ENCODE data around the gene NPTX1.

Gene NPTX1

GRCh38 chr17:80464486-80464885 is 11.9 kb downstream of the NPTX1 start:
- Histone ChIP-seq H3K27ac (no peak overlapping the region), H3K9ac (no peak overlapping the region), H3K9me3 (ENCODE audit: control insufficient read depth, low read length) (no peaks in the 10 kb centered on the region), H3K4me2 (ENCODE audit: low read length) (no peak overlapping the region), H2AFZ (no peak overlapping the region), H3K27me3 (ENCODE audit: control insufficient read depth, insufficient read depth, low read length) (peaks cover 2% of the 10 kb centered on the region), H3K4me3 (ENCODE audit: low read depth, low read length) (no peak overlapping the region), H3K79me2 (no peaks in the 10 kb centered on the region), H3K4me1 (no peaks in the 10 kb centered on the region), H3K36me3 (ENCODE audit: control insufficient read depth, insufficient read depth, low read length) (no peaks in the 10 kb centered on the region)
- TF ChIP-seq CTCF (IDR thresholded peaks at IDR 0.05) = no peak

GRCh38 chr17:80463784-80464400 is 12.5 kb downstream of the NPTX1 start:
- Histone ChIP-seq H3K79me2 (no peaks in the 10 kb centered on the region), H3K4me3 (ENCODE audit: low read depth, low read length) (no peak overlapping the region), H3K4me1 (no peaks in the 10 kb centered on the region), H3K36me3 (ENCODE audit: control insufficient read depth, insufficient read depth, low read length) (no peaks in the 10 kb centered on the region), H3K27me3 (ENCODE audit: control insufficient read depth, insufficient read depth, low read length) (no peaks in the 10 kb centered on the region), H2AFZ (no peak overlapping the region), H3K9me3 (ENCODE audit: control insufficient read depth, low read length) (no peaks in the 10 kb centered on the region), H3K27ac (no peak overlapping the region), H3K9ac (no peak overlapping the region), H3K4me2 (ENCODE audit: low read length) (no peak overlapping the region)
- no peak for TF ChIP-seq CTCF (IDR thresholded peaks at IDR 0.05)

- H3K4me1 ChIP-seq = no peaks in the 10 kb centered on the region
- H3K79me2 ChIP-seq = no peaks in the 10 kb centered on the region
- no peak overlapping the region for H3K9ac ChIP-seq
- H3K27ac ChIP-seq = no peak overlapping the region
- no peak for TF ChIP-seq CTCF (IDR thresholded peaks at IDR 0.05)
- H3K36me3 ChIP-seq (ENCODE audit: control insufficient read depth, insufficient read depth, low read length) = no peaks in the 10 kb centered on the region
- H3K4me2 ChIP-seq (ENCODE audit: low read length) = no peak overlapping the region
- H2AFZ ChIP-seq = no peak overlapping the region
- H3K4me3 ChIP-seq (ENCODE audit: low read depth, low read length) = no peak overlapping the region
- H3K9me3 ChIP-seq (ENCODE audit: control insufficient read depth, low read length) = no peaks in the 10 kb centered on the region
- no peaks in the 10 kb centered on the region for H3K27me3 ChIP-seq (ENCODE audit: control insufficient read depth, insufficient read depth, low read length)
Measured at GRCh38 chr17:80461528-80462160, 14.8 kb downstream of the NPTX1 start.

GRCh38 chr17:80460429-80460834 is 16.0 kb downstream of the NPTX1 start:
- H3K4me1 ChIP-seq = peaks cover 3% of the 10 kb centered on the region
- no peaks in the 10 kb centered on the region for H3K79me2 ChIP-seq
- no peak overlapping the region for H2AFZ ChIP-seq
- no peak overlapping the region for H3K9ac ChIP-seq
- no peaks in the 10 kb centered on the region for H3K36me3 ChIP-seq (ENCODE audit: control insufficient read depth, insufficient read depth, low read length)
- no peak overlapping the region for H3K27ac ChIP-seq
- no peak overlapping the region for H3K4me2 ChIP-seq (ENCODE audit: low read length)
- no peak overlapping the region for H3K4me3 ChIP-seq (ENCODE audit: low read depth, low read length)
- H3K9me3 ChIP-seq (ENCODE audit: control insufficient read depth, low read length) = no peaks in the 10 kb centered on the region
- H3K27me3 ChIP-seq (ENCODE audit: control insufficient read depth, insufficient read depth, low read length) = no peaks in the 10 kb centered on the region
- no peak for TF ChIP-seq CTCF (IDR thresholded peaks at IDR 0.05)

GRCh38 chr17:80459234-80459633 is 17.2 kb downstream of the NPTX1 start:
- no peak overlapping the region for H2AFZ ChIP-seq
- no peak for TF ChIP-seq CTCF (IDR thresholded peaks at IDR 0.05)
- no peaks in the 10 kb centered on the region for H3K27me3 ChIP-seq (ENCODE audit: control insufficient read depth, insufficient read depth, low read length)
- H3K4me1 ChIP-seq = peaks cover 3% of the 10 kb centered on the region
- no peaks in the 10 kb centered on the region for H3K9me3 ChIP-seq (ENCODE audit: control insufficient read depth, low read length)
- no peaks in the 10 kb centered on the region for H3K36me3 ChIP-seq (ENCODE audit: control insufficient read depth, insufficient read depth, low read length)
- H3K79me2 ChIP-seq = no peaks in the 10 kb centered on the region
- no peak overlapping the region for H3K4me3 ChIP-seq (ENCODE audit: low read depth, low read length)
- H3K27ac ChIP-seq = no peak overlapping the region
- no peak overlapping the region for H3K4me2 ChIP-seq (ENCODE audit: low read length)
- no peak overlapping the region for H3K9ac ChIP-seq
